Activated CD8-positive, alpha-beta T cell treated with anti-CD3 and anti-CD28 coated beads for 36 hours (primary cell): Measurements from ENCODE around the gene KIF6. TPM values are rescaled to one million over a fixed set of nuclear protein-coding genes. Genes with fewer than 3 reads are reported as not detected.

Experiments used
- ATAC-seq: fragments of 200-7000 bp; cut with Tn5 transposase; one replicate; pipeline ENCODE4 v1.10.0; 2021; ENCODE audit warnings: mild to moderate bottlenecking, moderate library complexity
- CTCF ChIA-PET: fragments of 350-600 bp; sonication (Branson Sonifier 250); formaldehyde crosslinking; loops from one replicate; lab custom pipeline; 2021; ENCODE audit warnings: antibody characterized with exemption; lab: Charles Lee
- POLR2A ChIA-PET: fragments of 350-600 bp; sonication (Branson Sonifier 250); formaldehyde crosslinking; loops from one replicate; lab custom pipeline; 2021; ENCODE audit warnings: antibody characterized with exemption; lab: Charles Lee
- DNase-seq: peaks from one replicate; pipeline ENCODE4 v3.0.0-alpha.2; 2020
- H3K27ac Mint-ChIP-seq: one replicate; pipeline ENCODE4 v1.8.0; 2021; ENCODE audit warnings: mild to moderate bottlenecking, mixed read lengths
- H3K27me3 Mint-ChIP-seq: one replicate; pipeline ENCODE4 v1.8.0; 2021; ENCODE audit warnings: mixed read lengths
- H3K36me3 Mint-ChIP-seq: one replicate; pipeline ENCODE4 v1.8.0; 2021; ENCODE audit warnings: low read depth, mixed read lengths
- H3K4me1 Mint-ChIP-seq: one replicate; pipeline ENCODE4 v1.8.0; 2021; ENCODE audit warnings: low read depth, mixed read lengths
- H3K4me3 Mint-ChIP-seq: one replicate; pipeline ENCODE4 v1.8.0; 2021; ENCODE audit warnings: mild to moderate bottlenecking, moderate library complexity, mixed read lengths
- H3K9me3 Mint-ChIP-seq: one replicate; pipeline ENCODE4 v1.8.0; 2021; ENCODE audit warnings: mixed read lengths
- CTCF ChIP-seq: fragments of 200-600 bp; IDR thresholded peaks from one replicate; pipeline ENCODE4 v1.8.0; 2022; ENCODE audit warnings: antibody characterized with exemption, mild to moderate bottlenecking
- intact Hi-C: fragments of 100-400 bp; cut with micrococcal nuclease; formaldehyde crosslinking; loops from one replicate; pipeline ENCODE4 v1.10.0; 2022
- total RNA-seq, 2 experiments: library from RNA; stranded (reverse); gene quantifications; one replicate each; pipeline ENCODE4 v1.2.3, GENCODE V29; 2021

KIF6 gene
- total RNA-seq, 2 experiments from 2014 or later, result 0.13 to 0.14 TPM

GRCh38 chr6:39696986-39697788 lies 28.0 kb downstream of the KIF6 start:
- no peak for ATAC-seq
- intact Hi-C loops, result no loop called here
- Mint-ChIP-seq H3K9me3 (no peaks in the 10 kb centered on the region), H3K27me3 (peaks cover 3% of the 10 kb centered on the region), H3K4me1 (no peaks in the 10 kb centered on the region), H3K27ac (no peak overlapping the region), H3K4me3 (no peak overlapping the region), H3K36me3 (no peaks in the 10 kb centered on the region)
- ChIA-PET POLR2A (no interaction called here), CTCF (no interaction called here)
- no peak for TF ChIP-seq CTCF
- no peak for DNase-seq

- Mint-ChIP-seq H3K4me1 (no peaks in the 10 kb centered on the region), H3K36me3 (no peaks in the 10 kb centered on the region), H3K9me3 (no peaks in the 10 kb centered on the region), H3K27ac (no peak overlapping the region), H3K4me3 (no peak overlapping the region), H3K27me3 (peaks cover 10% of the 10 kb centered on the region)
- no peak for ATAC-seq
- intact Hi-C loops, result no loop called here
- DNase-seq, result no peak
- CTCF ChIA-PET, result no interaction called here
- POLR2A ChIA-PET, result no interaction called here
- TF ChIP-seq CTCF, result no peak
Observed at GRCh38 chr6:39695447-39695846, 29.8 kb downstream of the KIF6 start.

GRCh38 chr6:39693206-39693605 lies 32.0 kb downstream of the KIF6 start:
- H3K27me3 Mint-ChIP-seq, result peaks cover 16% of the 10 kb centered on the region
- CTCF ChIA-PET, result no interaction called here

GRCh38 chr6:39688494-39688893 lies 36.7 kb downstream of the KIF6 start:
- no peak overlapping the region for H3K27ac Mint-ChIP-seq
- H3K4me3 Mint-ChIP-seq, result no peak overlapping the region
- H3K9me3 Mint-ChIP-seq, result no peaks in the 10 kb centered on the region
- no peak for ATAC-seq
- no peaks in the 10 kb centered on the region for H3K4me1 Mint-ChIP-seq
- intact Hi-C loops, result no loop called here
- H3K36me3 Mint-ChIP-seq, result no peaks in the 10 kb centered on the region
- no peak for TF ChIP-seq CTCF
- peaks cover 27% of the 10 kb centered on the region for H3K27me3 Mint-ChIP-seq
- ChIA-PET POLR2A (no interaction called here), CTCF (no interaction called here)
- no peak for DNase-seq

More at GRCh38 chr6:39693206-39693605, 32.0 kb downstream of the KIF6 start:
- intact Hi-C loops, result no loop called here
- H3K27ac Mint-ChIP-seq, result no peak overlapping the region
- DNase-seq (no peak), ATAC-seq (no peak)
- no peak for TF ChIP-seq CTCF
- H3K4me3 Mint-ChIP-seq, result no peak overlapping the region
- POLR2A ChIA-PET, result no interaction called here
- no peaks in the 10 kb centered on the region for H3K9me3 Mint-ChIP-seq
- H3K36me3 Mint-ChIP-seq, result no peaks in the 10 kb centered on the region
- H3K4me1 Mint-ChIP-seq, result no peaks in the 10 kb centered on the region

- Mint-ChIP-seq H3K27me3 (peaks cover 28% of the 10 kb centered on the region), H3K9me3 (no peaks in the 10 kb centered on the region), H3K36me3 (no peaks in the 10 kb centered on the region), H3K27ac (no peak overlapping the region), H3K4me3 (no peak overlapping the region), H3K4me1 (no peaks in the 10 kb centered on the region)
- no peak for TF ChIP-seq CTCF
- intact Hi-C loops, result no loop called here
- ChIA-PET POLR2A (no interaction called here), CTCF (no interaction called here)
- DNase-seq, result no peak
- no peak for ATAC-seq
Observed at GRCh38 chr6:39686976-39687375, 38.2 kb downstream of the KIF6 start.
